GM23338 (cell line): Measurements from ENCODE around the gene DOCK3. TPM values are rescaled to one million over a fixed set of nuclear protein-coding genes. Genes with fewer than 3 reads are reported as not detected.

Experiments
- ATAC-seq: fragments of 200-7000 bp; cut with Tn5 transposase; 3 replicates; pipeline ENCODE4 v1.9.1; 2020
- DNase-seq: peaks from one replicate; pipeline ENCODE4 v3.0.0-alpha.2; 2015; ENCODE audit warnings: low spot score
- H2AFZ ChIP-seq: fragments of 200-600 bp; sonication (generic); 2 replicates; pipeline ENCODE4 v1.8.0; 2016; ENCODE audit warnings: antibody characterized with exemption, mild to moderate bottlenecking, moderate library complexity
- H3F3A ChIP-seq: fragments of 200-600 bp; sonication (generic); replicated peaks from 2 replicates; pipeline ENCODE4 v1.8.0; 2017; ENCODE audit warnings: antibody characterized with exemption, mixed run types, low read depth
- H3K27ac ChIP-seq: fragments of 200-600 bp; sonication (generic); 2 replicates; pipeline ENCODE4 v1.6.1; 2016; ENCODE audit warnings: low read depth
- H3K27me3 ChIP-seq: fragments of 200-600 bp; sonication (generic); 2 replicates; pipeline ENCODE4 v1.8.0; 2016; ENCODE audit warnings: mild to moderate bottlenecking, mixed run types, moderate library complexity; ENCODE audit not compliant: insufficient read depth
- H3K36me3 ChIP-seq: fragments of 200-600 bp; sonication (generic); 2 replicates; pipeline ENCODE4 v1.8.0; 2016; ENCODE audit warnings: mild to moderate bottlenecking; ENCODE audit not compliant: insufficient read depth
- H3K4me1 ChIP-seq: fragments of 200-600 bp; sonication (generic); 2 replicates; pipeline ENCODE4 v1.8.0; 2016; ENCODE audit warnings: mild to moderate bottlenecking, moderate library complexity; ENCODE audit not compliant: insufficient read depth
- H3K4me2 ChIP-seq: fragments of 200-600 bp; sonication (generic); 2 replicates; pipeline ENCODE4 v1.7.1; 2017; ENCODE audit warnings: mixed run types
- H3K4me3 ChIP-seq: fragments of 200-600 bp; sonication (generic); 2 replicates; pipeline ENCODE4 v1.6.1; 2016; ENCODE audit warnings: mixed run types
- H3K79me2 ChIP-seq: fragments of 200-600 bp; sonication (generic); replicated peaks from 2 replicates; pipeline ENCODE4 v1.8.0; 2017; ENCODE audit warnings: mild to moderate bottlenecking; ENCODE audit not compliant: insufficient read depth
- H3K9me2 ChIP-seq: fragments of 200-600 bp; sonication (generic); 2 replicates; pipeline ENCODE4 v1.8.0; 2017; ENCODE audit not compliant: insufficient read depth
- H4K20me1 ChIP-seq: fragments of 200-600 bp; sonication (generic); replicated peaks from 2 replicates; pipeline ENCODE4 v1.8.0; 2017; ENCODE audit warnings: mild to moderate bottlenecking; ENCODE audit not compliant: insufficient read depth
- H3K27ac Mint-ChIP-seq: 2 replicates; pipeline ENCODE4 v1.8.0; 2020; ENCODE audit warnings: inconsistent platforms, mild to moderate bottlenecking, moderate library complexity, mixed read lengths
- H3K27me3 Mint-ChIP-seq: 3 replicates; pipeline ENCODE4 v1.8.0; 2022; ENCODE audit warnings: low read depth, mild to moderate bottlenecking, moderate library complexity, mixed read lengths, inconsistent platforms; ENCODE audit not compliant: insufficient read depth, poor library complexity
- H3K36me3 Mint-ChIP-seq: 3 replicates; pipeline ENCODE4 v1.8.0; 2021; ENCODE audit warnings: low read depth, mild to moderate bottlenecking, inconsistent platforms, moderate library complexity, mixed read lengths
- H3K4me1 Mint-ChIP-seq: 3 replicates; pipeline ENCODE4 v1.8.0; 2020; ENCODE audit warnings: mild to moderate bottlenecking, inconsistent platforms, mixed read lengths
- H3K4me3 Mint-ChIP-seq: 3 replicates; pipeline ENCODE4 v1.8.0; 2021; ENCODE audit warnings: moderate library complexity, mild to moderate bottlenecking, inconsistent platforms, mixed read lengths
- H3K9me3 Mint-ChIP-seq: 3 replicates; pipeline ENCODE4 v1.8.0; 2020; ENCODE audit warnings: moderate library complexity, mild to moderate bottlenecking, inconsistent platforms, mixed read lengths
- POLR2AphosphoS5 ChIP-seq: IDR thresholded peaks from 2 replicates; pipeline ENCODE4 v1.6.1; 2016; ENCODE audit warnings: antibody characterized with exemption, low read depth
- REST ChIP-seq: IDR thresholded peaks from one replicate; pipeline ENCODE4 v1.6.1; 2018; ENCODE audit warnings: antibody characterized with exemption; ENCODE audit not compliant: unreplicated experiment
- ZNF114 ChIP-seq: fragments of 250-450 bp; sonication (Bioruptor Pico); IDR thresholded peaks from 2 replicates; pipeline ENCODE4 v1.5.0; 2020; ENCODE audit warnings: mild to moderate bottlenecking, moderate library complexity
- ZNF462 ChIP-seq: fragments of 250-450 bp; sonication (Bioruptor Pico); IDR thresholded peaks from 2 replicates; pipeline ENCODE4 v1.5.0; 2020; ENCODE audit warnings: mild to moderate bottlenecking, moderate library complexity
- polyA plus RNA-seq: library from polyadenylated mRNA; unstranded; fragments of >200 nt; fragmentation: Nextera tagmentation; extraction: Ambion mirVana; gene quantifications from 2 replicates; pipeline ENCODE4 v1.2.1, GENCODE V29; 2016
- total RNA-seq: library from RNA; depleted of rRNA; stranded (reverse); fragments of >200 nt; shearing (Covaris generic); gene quantifications from 2 replicates; pipeline ENCODE4 v1.2.3, GENCODE V29; 2014

Gene DOCK3
- total and polyA plus RNA-seq, 2 experiments from 2014 or later: 2.4 to 5.6 TPM

GRCh38 chr3:51279448-51279847 is 604.7 kb downstream of the DOCK3 start (continued):
- no peak for TF ChIP-seq ZNF462
- TF ChIP-seq ZNF114 (CRISPR knock-in tag): no peak
- no peak for TF ChIP-seq POLR2AphosphoS5

- peaks cover 22% of the 10 kb centered on the region for H3K36me3 Mint-ChIP-seq
- H3K9me3 Mint-ChIP-seq: peaks cover 14% of the 10 kb centered on the region
- H3K27me3 Mint-ChIP-seq: no peaks in the 10 kb centered on the region
- ATAC-seq: no peak
- Histone ChIP-seq H3K79me2 (no peaks in the 10 kb centered on the region), H3K4me3 (no peak overlapping the region), H3K27ac (no peak overlapping the region), H3K4me2 (no peak overlapping the region), H2AFZ (no peak overlapping the region), H3K4me1 (no peaks in the 10 kb centered on the region), H3K9me2 (no peaks in the 10 kb centered on the region), H3F3A (no peaks in the 10 kb centered on the region), H3K36me3 (no peaks in the 10 kb centered on the region), H3K27me3 (no peaks in the 10 kb centered on the region), H4K20me1 (no peaks in the 10 kb centered on the region)
- H3K4me3 Mint-ChIP-seq: no peak overlapping the region
- H3K27ac Mint-ChIP-seq: no peak overlapping the region
- TF ChIP-seq REST: no peak
- DNase-seq: no peak
- H3K4me1 Mint-ChIP-seq: no peaks in the 10 kb centered on the region
These were observed 605.4 kb downstream of the DOCK3 start for GRCh38 chr3:51280176-51280575.
